ENCODE measurements around the gene TBC1D8B.

TBC1D8B gene

DNA sequence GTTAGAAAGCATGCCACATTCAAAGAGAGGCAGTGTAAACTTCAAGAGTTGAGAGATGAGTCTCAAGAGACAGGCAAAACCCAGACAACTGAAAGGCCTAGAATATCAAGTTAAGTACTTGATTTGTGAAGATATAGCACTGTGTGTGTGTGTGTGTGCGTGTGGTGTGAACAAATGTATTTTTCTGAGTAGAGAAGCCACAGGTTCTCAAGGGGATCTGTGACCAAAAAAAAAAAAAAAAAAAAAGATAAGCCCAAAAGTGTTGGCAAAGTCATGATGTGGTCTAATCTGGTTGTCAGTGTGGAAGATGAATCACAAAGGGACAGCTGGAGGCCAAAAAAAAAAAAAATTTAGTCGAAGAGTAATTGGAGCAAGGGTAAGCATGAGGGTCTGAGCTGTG, 96.8 kb downstream of the TBC1D8B start:
- no peak for DNase-seq

DNA sequence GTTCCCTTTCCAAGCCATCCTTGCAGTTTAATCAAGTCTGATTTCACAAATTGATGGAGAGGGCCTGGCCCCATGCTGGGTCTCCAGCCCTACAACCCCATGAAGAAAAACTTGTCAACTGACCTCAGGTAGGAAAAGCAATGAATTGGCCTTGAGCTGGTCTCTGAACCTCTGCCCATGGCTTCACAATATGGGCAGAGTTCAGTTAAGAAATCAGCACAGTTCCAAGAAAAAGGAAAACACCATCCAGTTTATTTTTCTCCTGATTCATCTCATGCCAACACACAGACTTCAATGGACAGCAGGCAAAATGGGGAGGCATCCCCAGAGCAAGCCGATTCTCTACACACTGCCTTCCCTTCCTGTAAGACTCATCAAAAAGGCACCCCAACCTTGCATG, 97.4 kb downstream of the TBC1D8B start:
- no peak for DNase-seq

DNA sequence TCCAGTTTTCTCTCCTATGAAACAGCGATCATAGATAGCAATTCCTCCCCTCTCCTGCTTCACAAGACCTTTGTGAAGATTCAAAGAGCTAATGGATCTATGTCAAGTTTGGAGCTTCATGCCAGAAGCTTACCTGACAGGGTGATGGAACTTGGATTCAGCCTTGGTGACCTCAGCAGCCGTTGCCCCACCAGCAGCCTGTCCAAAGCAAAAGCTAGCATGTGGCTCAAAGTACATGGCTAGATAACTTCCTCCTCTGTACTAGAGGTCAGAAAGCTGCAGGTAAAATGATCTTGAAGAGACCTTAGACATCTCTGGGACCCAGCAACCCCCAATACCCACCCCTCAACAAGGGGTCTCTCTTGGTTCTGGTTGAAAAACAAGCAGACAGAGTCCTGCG, 98.9 kb downstream of the TBC1D8B start:
- DNase-seq = no peak

DNA sequence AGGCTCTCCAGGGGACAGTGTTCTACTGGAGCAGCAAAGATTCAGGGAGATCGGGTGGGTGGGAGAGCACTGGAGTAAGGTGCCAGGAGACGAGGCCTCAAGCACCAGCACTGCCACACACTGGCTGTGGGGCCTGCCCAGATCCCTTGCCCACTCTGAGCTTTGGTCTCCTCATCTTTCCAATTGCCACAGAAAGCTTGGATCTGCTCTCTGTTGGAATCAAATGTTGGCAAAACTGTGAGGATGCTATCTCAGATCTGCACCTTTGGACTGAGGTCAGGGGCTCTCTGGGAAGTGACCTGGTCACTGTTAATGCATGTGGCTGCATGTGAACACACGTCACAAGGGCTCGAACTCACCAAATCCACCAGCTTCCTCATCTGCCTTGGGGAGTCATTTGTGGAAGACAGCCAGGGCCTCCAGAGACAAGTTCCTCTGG, 99.3 kb downstream of the TBC1D8B start:
- DNase-seq = no peak

DNA sequence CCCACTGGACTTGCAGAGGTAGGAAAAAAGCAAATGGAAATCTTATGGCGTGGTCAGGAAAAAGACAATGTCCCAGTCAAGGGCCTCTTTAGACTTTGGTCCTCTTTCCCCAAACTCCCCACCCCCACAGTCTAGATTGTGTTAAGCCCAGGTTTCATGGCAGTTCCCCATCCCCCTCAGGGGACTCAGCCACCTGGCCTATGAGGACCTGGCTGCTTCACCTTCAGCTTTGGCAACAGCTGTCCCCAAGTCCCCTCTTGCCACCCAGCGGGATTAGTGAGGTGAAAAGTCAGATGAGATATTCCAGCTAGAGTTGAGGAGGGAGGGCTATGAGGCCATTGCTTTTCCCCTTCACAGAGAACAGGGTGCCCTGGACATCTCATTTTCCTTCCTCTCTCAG, 100.2 kb downstream of the TBC1D8B start:
- DNase-seq = no peak

DNA sequence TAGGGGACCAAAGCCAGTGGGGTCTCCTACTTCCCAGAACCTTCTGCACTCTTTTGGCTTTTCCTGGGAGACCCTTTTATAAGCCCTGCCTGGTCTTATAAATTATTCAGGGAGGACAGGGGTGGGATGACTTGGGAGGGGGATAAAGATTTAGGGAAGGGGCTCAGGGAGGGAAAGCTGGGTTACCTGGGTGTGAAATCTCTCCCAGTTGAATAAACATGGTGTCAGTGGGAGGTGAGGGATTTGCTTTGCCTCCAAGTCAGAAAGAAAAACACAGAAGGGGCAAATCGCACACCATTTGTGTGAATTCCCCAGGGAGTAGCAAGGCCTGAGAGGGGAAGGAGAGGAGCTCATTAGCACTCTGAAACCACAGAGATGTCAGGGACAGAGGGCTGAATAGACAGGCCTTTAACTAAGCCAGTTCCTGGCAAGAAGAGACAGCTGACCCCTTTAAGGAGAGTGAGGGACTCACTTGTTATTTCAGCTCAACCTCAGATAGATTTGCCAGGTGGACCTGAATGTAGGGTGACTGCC, 100.9 kb downstream of the TBC1D8B start, which contains the start of gene RIPPLY1:
TSS of gene RIPPLY1 (minus strand) at position 51 of the 534 bp plus-strand sequence. CDS start 54 bp downstream, outside the sequence.
- peak; percentile 18 for DNase-seq

DNA sequence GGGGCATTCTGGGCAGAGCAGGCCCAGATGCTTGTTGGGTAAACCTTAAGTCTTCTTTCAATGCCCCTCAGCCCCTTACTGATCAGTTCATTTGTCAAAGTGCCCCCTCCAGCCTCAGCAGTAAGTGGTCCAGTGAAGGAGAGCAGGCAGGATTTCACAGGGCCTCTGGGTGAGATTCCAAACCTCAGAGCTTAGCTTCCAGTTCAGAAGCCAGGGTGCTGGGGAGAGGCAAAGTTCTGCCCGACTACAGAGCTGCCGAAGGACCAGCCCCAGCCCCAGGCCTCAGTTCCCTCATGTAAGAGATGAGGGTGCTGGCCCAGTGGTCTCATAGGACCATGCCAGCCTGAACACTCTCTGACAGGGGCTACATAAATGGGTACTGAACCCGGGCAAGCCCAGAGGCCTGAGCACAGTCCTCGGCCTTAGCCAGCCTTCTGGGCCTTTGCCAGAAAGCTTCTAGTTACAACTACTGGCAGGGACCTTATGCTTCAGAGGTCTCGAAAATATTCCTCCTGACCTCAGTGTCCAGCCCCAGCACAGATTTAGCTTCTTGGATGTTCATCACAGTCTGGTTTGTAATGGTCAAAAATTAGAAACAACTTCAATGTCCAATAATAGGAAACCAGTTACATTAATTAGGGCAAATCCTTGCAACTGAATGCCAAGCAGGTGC, 101.5 kb downstream of the TBC1D8B start:
- DNase-seq = no peak

DNA sequence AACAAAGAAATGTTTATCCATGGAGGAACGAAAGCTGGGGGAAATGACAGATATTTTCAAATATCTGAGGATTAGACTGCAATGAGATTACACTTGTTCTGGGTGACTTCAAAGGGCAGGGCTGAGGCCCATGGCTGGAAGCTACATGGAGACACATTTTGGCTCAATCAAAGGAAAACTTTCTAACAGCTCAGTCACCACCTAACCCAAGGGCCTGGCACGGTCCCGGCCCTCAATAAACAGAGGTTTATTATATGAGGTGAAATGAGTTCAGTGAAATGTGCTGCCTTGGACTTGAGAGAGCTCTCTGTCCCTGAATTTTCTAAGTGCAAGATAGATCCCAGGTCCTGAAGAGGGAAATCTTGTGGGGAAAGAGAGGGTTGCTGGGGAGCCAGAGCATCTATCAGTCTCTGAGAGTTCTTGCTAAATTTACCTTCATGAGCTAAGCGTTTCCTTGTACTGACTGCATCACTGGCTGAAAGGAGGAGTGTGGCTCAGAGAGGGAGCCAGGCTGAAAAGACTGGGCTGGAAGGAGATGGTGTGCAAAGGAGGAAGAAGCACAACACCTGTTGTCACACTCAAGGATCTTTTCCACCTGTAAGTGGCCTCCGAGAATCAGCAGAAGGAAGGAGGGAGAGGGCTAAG, 102.7 kb downstream of the TBC1D8B start:
- DNase-seq = no peak

DNA sequence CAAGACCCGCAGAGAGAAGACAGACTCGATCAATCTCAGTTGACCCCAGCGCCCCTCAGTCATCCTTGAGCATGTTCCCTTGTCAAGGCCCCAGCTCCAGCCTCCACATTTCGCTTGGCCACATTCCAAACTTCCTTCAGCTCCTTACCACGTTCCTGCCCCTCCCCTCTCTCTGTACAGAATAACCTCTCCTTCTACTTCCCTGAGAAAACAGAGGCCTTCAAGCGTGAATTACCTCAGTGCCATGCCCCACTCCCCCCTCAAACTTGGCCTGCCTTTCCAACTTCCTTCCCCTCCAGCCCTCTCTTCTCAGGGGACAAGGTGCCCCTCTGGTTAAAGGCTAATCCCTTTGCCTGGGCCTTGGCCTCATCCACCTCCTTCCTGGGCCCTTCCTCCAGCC, 103.9 kb downstream of the TBC1D8B start:
- no peak for DNase-seq

DNA sequence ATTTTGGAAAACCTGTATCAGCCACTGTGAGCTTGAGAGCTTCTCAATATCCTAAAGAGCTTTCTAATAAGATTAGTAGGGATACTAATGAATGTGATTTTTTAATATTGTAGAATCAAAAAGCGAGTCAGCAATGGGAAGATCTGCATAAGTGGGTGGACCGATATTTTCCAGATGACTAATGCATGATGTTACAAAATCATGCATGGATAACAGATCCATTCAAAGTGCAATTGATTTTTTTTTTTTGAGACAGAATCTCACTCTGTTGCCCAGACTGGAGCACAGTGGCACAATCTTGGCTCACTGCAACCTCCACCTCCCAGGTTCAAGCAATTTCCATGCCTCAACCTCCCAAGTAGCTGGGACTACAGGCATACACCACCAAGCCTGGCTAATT, 110.4 kb downstream of the TBC1D8B start:
- no peak for DNase-seq

DNA sequence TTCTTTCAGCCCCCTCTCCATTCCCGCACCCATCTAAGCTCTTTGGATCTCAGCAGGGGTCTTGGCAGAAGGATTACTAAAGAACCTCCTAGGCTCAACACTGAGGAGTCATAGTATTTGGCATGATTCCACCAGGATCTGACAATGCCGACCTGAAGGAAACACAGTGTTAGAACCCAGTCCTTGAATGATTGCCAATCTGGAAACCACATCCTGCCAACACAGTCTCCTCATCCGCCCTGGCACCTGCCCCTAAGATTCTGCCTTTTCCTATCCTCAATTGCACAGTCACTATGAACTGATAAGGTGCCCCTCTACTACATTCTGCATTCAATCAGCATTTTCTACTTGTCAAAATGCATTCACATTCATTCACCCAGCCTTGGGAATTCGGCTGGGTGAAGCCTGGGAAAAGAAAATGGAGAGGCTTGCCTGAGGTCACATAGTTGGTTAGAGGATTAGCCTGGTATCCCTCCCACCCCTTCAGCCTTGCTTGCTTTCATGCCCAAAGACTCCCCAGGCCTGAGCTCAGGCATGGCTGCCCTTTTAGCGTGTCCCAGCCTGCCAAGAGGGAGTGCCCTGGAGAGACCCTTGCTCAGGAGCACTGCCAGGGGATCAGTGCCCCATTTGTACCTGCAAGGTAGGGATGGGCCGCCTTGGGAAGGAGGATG, 115.5 kb downstream of the TBC1D8B start:
- DNase-seq = peak; percentile 5

DNA sequence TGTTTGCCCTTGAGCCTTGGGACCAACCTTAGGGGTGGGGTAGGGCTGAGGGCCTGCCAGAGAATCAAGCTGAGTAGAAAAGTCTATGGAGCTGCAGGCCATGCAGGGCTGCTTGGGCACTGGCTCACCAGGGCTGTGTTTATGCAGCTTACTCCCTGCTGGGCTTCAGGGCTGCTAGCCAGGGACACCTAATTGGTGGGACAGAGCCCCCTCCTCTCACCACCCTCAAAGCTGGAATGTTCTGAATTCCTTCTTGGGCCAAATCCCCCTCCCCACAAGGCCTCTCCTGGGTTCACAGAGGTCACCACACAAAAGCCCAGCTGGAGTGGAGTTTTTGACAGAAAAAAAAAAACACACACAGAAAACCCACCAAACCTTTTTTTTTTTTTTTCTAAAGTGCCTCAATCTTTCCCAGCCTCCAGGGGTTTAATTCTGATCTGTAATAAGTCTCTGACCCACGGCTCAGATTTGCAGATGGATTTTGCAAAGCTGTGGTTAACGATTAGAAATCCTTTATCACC, 117.5 kb downstream of the TBC1D8B start, which contains the start of gene CLDN2:
TSS of gene CLDN2 (plus strand) at position 471 of the 521 bp plus-strand sequence. CDS start 7,827 bp downstream, outside the sequence.
- DNase-seq = no peak

DNA sequence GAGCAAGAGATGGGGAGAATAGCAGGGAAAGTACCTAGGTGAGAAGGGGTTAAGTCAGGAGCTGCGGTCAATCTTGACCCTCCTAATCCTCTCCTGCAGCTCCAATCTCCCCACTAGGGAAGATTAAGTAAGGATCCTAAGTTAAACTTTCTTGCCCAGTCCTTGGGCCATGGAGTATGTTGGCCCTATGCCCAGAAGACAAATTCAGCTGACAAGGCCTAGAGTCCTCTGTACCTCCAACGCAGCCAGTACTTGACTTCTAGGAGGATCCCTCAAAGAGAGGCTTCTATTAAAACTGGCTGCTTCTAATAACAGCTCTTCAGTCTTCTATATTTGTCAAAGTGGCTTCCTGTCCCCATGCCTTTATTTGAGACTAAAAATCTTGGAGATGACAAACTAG, 119.2 kb downstream of the TBC1D8B start:
- DNase-seq = no peak
